ENCODE results near the gene EML2.

The EML2 gene

GRCh38 chr19:45607071-45608029 lies 31.8 kb downstream of the EML2 start:
- TF ChIP-seq CTBP1 (IDR thresholded peaks at IDR 0.05; ENCODE audit: borderline replicate concordance) = no peak
- 0 out of 2 replicates have a peak, but pooled peaks have one; percentile 17 for TF ChIP-seq L3MBTL2 (conservative IDR thresholded peaks at IDR 0.05)
- DNase-seq (ENCODE audit: extremely low spot score) = peak; percentile 75
- POLR2A ChIA-PET = interaction anchor here (1.1 to 1.7 kb wide), 3 partner anchors 9 to 34 kb away, joined by 4 to 10 read pairs (median 6); partner anchors contain the start of gene EML2
- CTCF ChIA-PET = interaction anchor here (0.6 to 1.5 kb wide), 4 partner anchors 8 to 34 kb away, joined by 3 to 5 read pairs (median 5); partner anchors contain the start of gene EML2

DNA sequence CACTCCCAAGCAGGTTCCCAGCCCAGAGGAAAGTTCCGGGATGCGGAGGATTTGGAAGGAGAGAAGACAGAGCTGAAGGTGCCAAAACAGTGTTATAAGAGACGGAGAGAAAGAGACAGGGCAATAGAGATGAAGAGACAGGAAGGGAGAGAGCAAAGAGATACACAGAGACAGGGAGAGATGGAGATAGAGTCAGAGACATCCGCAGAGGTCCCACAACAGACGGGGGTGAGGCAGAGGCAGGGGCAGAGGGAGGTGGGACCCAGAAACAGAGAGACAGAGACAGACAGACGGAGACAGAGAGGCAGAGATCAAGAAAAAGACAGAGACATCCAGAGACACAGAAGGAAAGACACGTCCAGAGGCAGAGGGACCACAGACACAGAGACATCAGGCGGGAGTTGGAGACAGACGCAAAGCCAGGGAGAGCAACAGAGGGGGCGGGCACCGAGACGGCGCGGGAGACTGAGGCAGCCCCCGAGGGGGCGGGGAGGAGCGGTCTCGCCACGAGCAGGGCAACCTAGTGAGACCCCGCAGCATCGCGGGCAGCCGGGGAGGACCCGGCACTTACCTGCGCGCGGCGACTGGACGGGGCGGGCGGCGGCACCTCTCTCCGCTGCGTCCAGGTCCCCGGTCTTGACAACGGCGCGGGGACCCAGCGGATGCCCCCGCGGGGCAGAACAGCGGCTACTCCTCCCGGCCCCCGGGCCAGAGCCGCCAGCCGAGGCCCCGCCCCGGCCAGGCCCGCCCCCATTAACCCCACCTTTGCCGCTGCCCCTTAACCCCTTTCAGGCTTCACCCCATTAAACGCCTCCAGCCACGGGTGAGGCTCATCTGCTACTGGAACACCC lies 37.4 kb downstream of the EML2 start, which contains the start of gene GPR4:
Gene GPR4, minus strand, starts transcription at position 689 of the 851 bp plus-strand sequence. CDS start 10,346 bp downstream, outside the sequence.
- no peak for TF ChIP-seq LEF1 (IDR thresholded peaks at IDR 0.05; ENCODE audit: borderline replicate concordance)
- TF ChIP-seq SUZ12 (IDR thresholded peaks at IDR 0.05) = no peak
- no peak for TF ChIP-seq ELF4 (IDR thresholded peaks at IDR 0.05)
- no peak for TF ChIP-seq PKNOX1 (IDR thresholded peaks at IDR 0.05)
- TF ChIP-seq NFRKB (IDR thresholded peaks at IDR 0.05) = no peak
- TF ChIP-seq L3MBTL2 (conservative IDR thresholded peaks at IDR 0.05) = no peak
- no peak for TF ChIP-seq FOXM1 (IDR thresholded peaks at IDR 0.05; ENCODE audit: borderline replicate concordance)
- TF ChIP-seq TARDBP (IDR thresholded peaks at IDR 0.05) = no peak
- TF ChIP-seq CTBP1 (IDR thresholded peaks at IDR 0.05; ENCODE audit: borderline replicate concordance) = no peak
- no peak for TF ChIP-seq BHLHE40 (IDR thresholded peaks at IDR 0.05; ENCODE audit: borderline replicate concordance)
- ChIA-PET POLR2A (interaction anchor here (0.7 kb wide), 1 partner anchor 18 kb away, joined by 3 read pairs; no protein-coding TSS in a partner anchor), CTCF (interaction anchor here (0.6 kb wide), 1 partner anchor 41 kb away, joined by 3 read pairs; no protein-coding TSS in a partner anchor)
- peak; percentile 27 for DNase-seq (ENCODE audit: extremely low spot score)

DNA sequence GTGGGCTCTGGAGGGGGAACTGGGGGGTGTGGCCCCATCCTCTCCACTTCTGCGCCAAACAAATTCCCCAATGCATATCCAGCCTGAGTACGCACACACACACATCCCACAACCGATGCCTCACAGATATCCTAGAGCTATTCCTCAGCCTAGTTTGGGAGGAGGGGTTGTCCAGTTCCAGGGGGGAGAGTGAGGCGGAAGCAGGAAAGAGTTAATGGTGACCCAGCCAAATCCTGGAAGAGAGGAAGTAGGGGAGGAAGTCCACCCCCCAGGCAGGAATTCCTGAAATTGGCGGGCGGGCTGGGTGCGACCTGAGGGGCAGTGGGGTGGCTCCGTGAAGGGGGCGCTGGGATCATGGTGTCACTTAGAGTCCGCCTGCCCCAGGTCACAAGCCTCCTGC lies 38.1 kb downstream of the EML2 start:
- DNase-seq (ENCODE audit: extremely low spot score) = no peak
- CTCF ChIA-PET = interaction anchor here (0.6 kb wide), 1 partner anchor 41 kb away, joined by 3 read pairs; no protein-coding TSS in a partner anchor
- TF ChIP-seq LEF1 (IDR thresholded peaks at IDR 0.05; ENCODE audit: borderline replicate concordance) = no peak
- no peak for TF ChIP-seq HDGF (IDR thresholded peaks at IDR 0.05; ENCODE audit: borderline replicate concordance)
- no peak for TF ChIP-seq ZNF384 (IDR thresholded peaks at IDR 0.05)
- no peak for TF ChIP-seq ARNT (IDR thresholded peaks at IDR 0.05)
- no peak for TF ChIP-seq FOXK2 (IDR thresholded peaks at IDR 0.05)
- no peak for TF ChIP-seq BHLHE40 (IDR thresholded peaks at IDR 0.05; ENCODE audit: borderline replicate concordance)
- TF ChIP-seq L3MBTL2 (conservative IDR thresholded peaks at IDR 0.05) = no peak
- TF ChIP-seq FOXM1 (IDR thresholded peaks at IDR 0.05; ENCODE audit: borderline replicate concordance) = no peak
- no peak for TF ChIP-seq FOXA1 (IDR thresholded peaks at IDR 0.05)
- no peak for TF ChIP-seq CTBP1 (IDR thresholded peaks at IDR 0.05; ENCODE audit: borderline replicate concordance)
- no peak for TF ChIP-seq TARDBP (IDR thresholded peaks at IDR 0.05)
- TF ChIP-seq PKNOX1 (IDR thresholded peaks at IDR 0.05) = no peak
- TF ChIP-seq SUZ12 (IDR thresholded peaks at IDR 0.05) = no peak
- no peak for TF ChIP-seq SP1 (IDR thresholded peaks at IDR 0.05)
- POLR2A ChIA-PET = interaction anchor here (0.7 kb wide), 1 partner anchor 17 kb away, joined by 3 read pairs; no protein-coding TSS in a partner anchor

GRCh38 chr19:45600340-45600885 lies 38.8 kb downstream of the EML2 start:
- POLR2A ChIA-PET = no interaction called here
- no peak for TF ChIP-seq TARDBP (IDR thresholded peaks at IDR 0.05)
- CTCF ChIA-PET = no interaction called here
- DNase-seq (ENCODE audit: extremely low spot score) = no peak

GRCh38 chr19:45599286-45599685 lies 39.9 kb downstream of the EML2 start:
- no peak for DNase-seq (ENCODE audit: extremely low spot score)
- ChIA-PET CTCF (interaction anchor here (1.3 kb wide), 1 partner anchor 43 kb away, joined by 4 read pairs; no protein-coding TSS in a partner anchor), POLR2A (no interaction called here)
- TF ChIP-seq LEF1 (IDR thresholded peaks at IDR 0.05; ENCODE audit: borderline replicate concordance) (no peak), SUZ12 (IDR thresholded peaks at IDR 0.05) (no peak), HDGF (IDR thresholded peaks at IDR 0.05; ENCODE audit: borderline replicate concordance) (no peak), SP1 (IDR thresholded peaks at IDR 0.05) (no peak), FOXA1 (IDR thresholded peaks at IDR 0.05) (no peak), CTBP1 (IDR thresholded peaks at IDR 0.05; ENCODE audit: borderline replicate concordance) (no peak), ARNT (IDR thresholded peaks at IDR 0.05) (no peak), L3MBTL2 (conservative IDR thresholded peaks at IDR 0.05) (no peak), TARDBP (IDR thresholded peaks at IDR 0.05) (no peak), FOXM1 (IDR thresholded peaks at IDR 0.05; ENCODE audit: borderline replicate concordance) (no peak), ZNF384 (IDR thresholded peaks at IDR 0.05) (no peak), NFRKB (IDR thresholded peaks at IDR 0.05) (no peak), ELF4 (IDR thresholded peaks at IDR 0.05) (no peak), BHLHE40 (IDR thresholded peaks at IDR 0.05; ENCODE audit: borderline replicate concordance) (no peak)

Measured in HEK293T (cell line).